Gastroesophageal sphincter (tissue), 4 donors: ENCODE data around the gene DGKI. TPM values are rescaled to one million over a fixed set of nuclear protein-coding genes. Genes with fewer than 3 reads are reported as not detected.

ENCODE experiments used
- ATAC-seq: fragments of 150-250 bp; one replicate; pipeline ENCODE4 v1.9.1; 2016; ENCODE audit warnings: mild to moderate bottlenecking, moderate library complexity
- H3K27ac ChIP-seq, 4 donors: fragments of 200-600 bp; sonication (generic) in 3 of 4; 1 replicate in 3 of 4; 2 replicates in 1 of 4; pipeline ENCODE4 v1.5.1; 2016 to 2019
- H3K27me3 ChIP-seq: fragments of 200-600 bp; sonication (generic); one replicate; pipeline ENCODE4 v1.5.1; 2019
- H3K36me3 ChIP-seq, 2 donors: fragments of 200-600 bp; sonication (generic); one replicate each; pipeline ENCODE4 v1.5.1; 2019; ENCODE audit warnings: control low read depth in 1 of 2
- H3K4me1 ChIP-seq, 3 donors: fragments of 200-600 bp; sonication (generic); 1 replicate in 2 of 3; 2 replicates in 1 of 3; pipeline ENCODE4 v1.5.1; 2016 to 2019; ENCODE audit warnings: control low read depth in 2 of 3
- H3K4me3 ChIP-seq, 2 donors: fragments of 200-600 bp; sonication (generic); one replicate each; pipeline ENCODE4 v1.5.1; 2019; ENCODE audit warnings: mild to moderate bottlenecking in 1 of 2, moderate library complexity in 1 of 2
- H3K9me3 ChIP-seq, 3 donors: fragments of 200-600 bp; sonication (generic); one replicate each; pipeline ENCODE4 v1.5.1; 2017 to 2019; ENCODE audit warnings: control low read depth in 2 of 3
- EP300 ChIP-seq: sonication (generic); formaldehyde crosslinking; IDR thresholded peaks from one replicate; pipeline ENCODE4 v1.6.1; 2017; ENCODE audit warnings: antibody characterized with exemption, mild to moderate bottlenecking
- POLR2A ChIP-seq, 2 donors: fragments of 450-650 bp; IDR thresholded peaks; one replicate each; pipeline ENCODE4 v1.6.1; 2017; ENCODE audit warnings: antibody characterized with exemption in 2 of 2, mild to moderate bottlenecking in 2 of 2, moderate library complexity in 1 of 2
- POLR2AphosphoS5 ChIP-seq: sonication (generic); formaldehyde crosslinking; IDR thresholded peaks from one replicate; pipeline ENCODE4 v1.6.1; 2017; ENCODE audit warnings: antibody characterized with exemption
- WGBS, 2 donors: methylation state at CpG; one replicate each; pipeline ENCODE4 v1.1.5; 2018; ENCODE audit warnings: low coverage in 1 of 2; 5-methylcytosine and 5-hydroxymethylcytosine counted together
- total RNA-seq, 4 donors: library from RNA; depleted of rRNA; stranded (reverse); fragments of >200 nt; gene quantifications; one replicate each; pipeline ENCODE4 v1.1.0, GENCODE V29; 2016
- TF ChIP-seq, protein P1 (sequence below), 4 experiments: fragments of 200-600 bp in 2 of 4; fragments of 450-650 bp in 2 of 4; sonication (generic) in 1 of 4; IDR thresholded peaks; one replicate each; pipeline ENCODE4 v1.5.1; 2017 to 2019; ENCODE audit warnings: antibody characterized with exemption in 4 of 4, mild to moderate bottlenecking in 2 of 4, moderate library complexity in 2 of 4

Gene DGKI
- total RNA-seq, 4 donors from 2014 or later, result 0.27 to 4.8 (median 3.2) TPM

- Histone ChIP-seq H3K4me3 (no peak overlapping the region), H3K4me1 (peaks cover 0 to 14% (median 0%) of the 10 kb centered on the region in 3 donors), H3K27me3 (no peaks in the 10 kb centered on the region), H3K9me3 (no peaks in the 10 kb centered on the region), H3K36me3 (no peaks in the 10 kb centered on the region), H3K27ac (no peak overlapping the region)
- 84 to 90% methylated on average over 8 to 13 of the region's 15 CpGs for WGBS, 2 donors
- no peak for TF ChIP-seq POLR2A (IDR thresholded peaks at IDR 0.05)
- TF ChIP-seq POLR2AphosphoS5, result no peak
- TF ChIP-seq EP300, result no peak
- TF ChIP-seq, protein P1, sequence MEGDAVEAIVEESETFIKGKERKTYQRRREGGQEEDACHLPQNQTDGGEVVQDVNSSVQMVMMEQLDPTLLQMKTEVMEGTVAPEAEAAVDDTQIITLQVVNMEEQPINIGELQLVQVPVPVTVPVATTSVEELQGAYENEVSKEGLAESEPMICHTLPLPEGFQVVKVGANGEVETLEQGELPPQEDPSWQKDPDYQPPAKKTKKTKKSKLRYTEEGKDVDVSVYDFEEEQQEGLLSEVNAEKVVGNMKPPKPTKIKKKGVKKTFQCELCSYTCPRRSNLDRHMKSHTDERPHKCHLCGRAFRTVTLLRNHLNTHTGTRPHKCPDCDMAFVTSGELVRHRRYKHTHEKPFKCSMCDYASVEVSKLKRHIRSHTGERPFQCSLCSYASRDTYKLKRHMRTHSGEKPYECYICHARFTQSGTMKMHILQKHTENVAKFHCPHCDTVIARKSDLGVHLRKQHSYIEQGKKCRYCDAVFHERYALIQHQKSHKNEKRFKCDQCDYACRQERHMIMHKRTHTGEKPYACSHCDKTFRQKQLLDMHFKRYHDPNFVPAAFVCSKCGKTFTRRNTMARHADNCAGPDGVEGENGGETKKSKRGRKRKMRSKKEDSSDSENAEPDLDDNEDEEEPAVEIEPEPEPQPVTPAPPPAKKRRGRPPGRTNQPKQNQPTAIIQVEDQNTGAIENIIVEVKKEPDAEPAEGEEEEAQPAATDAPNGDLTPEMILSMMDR (IDR thresholded peaks at IDR 0.05), result no peak
- no peak for ATAC-seq
Measured at GRCh38 chr7:137590756-137591305, 255.9 kb downstream of the DGKI start.

GRCh38 chr7:137590071-137590755, 256.6 kb downstream of the DGKI start:
- Histone ChIP-seq H3K27me3 (no peaks in the 10 kb centered on the region), H3K36me3 (no peaks in the 10 kb centered on the region), H3K27ac (no peak overlapping the region), H3K9me3 (no peaks in the 10 kb centered on the region), H3K4me1 (peaks cover 0 to 14% (median 0%) of the 10 kb centered on the region in 3 donors), H3K4me3 (no peak overlapping the region)
- ATAC-seq, result no peak
- 79 to 93% methylated on average over 4 to 7 of the region's 7 CpGs for WGBS, 2 donors
- TF ChIP-seq, protein P1 (IDR thresholded peaks at IDR 0.05), result no peak
- TF ChIP-seq POLR2A (IDR thresholded peaks at IDR 0.05), result no peak
- no peak for TF ChIP-seq POLR2AphosphoS5
- TF ChIP-seq EP300, result no peak

DNA sequence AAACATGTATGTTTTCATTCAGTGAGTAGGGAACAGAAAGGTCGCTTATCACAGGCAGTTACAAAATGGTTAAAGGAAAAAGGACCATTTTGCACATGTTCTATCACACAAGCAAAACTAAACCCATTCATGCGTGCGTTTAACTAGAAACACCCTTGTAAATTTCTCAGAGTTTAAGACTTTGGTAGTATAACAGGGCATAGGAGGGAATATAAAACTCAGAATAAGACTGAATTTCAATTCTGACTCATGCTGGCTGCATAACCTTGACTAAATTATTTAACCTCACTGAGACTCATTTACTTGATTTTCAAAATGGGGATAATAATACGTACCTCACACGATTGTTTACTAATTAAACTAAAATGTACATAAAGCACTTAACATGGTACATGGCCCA, 259.4 kb downstream of the DGKI start:
- TF ChIP-seq POLR2AphosphoS5 (no peak), EP300 (no peak), POLR2A (IDR thresholded peaks at IDR 0.05) (no peak)
- TF ChIP-seq, protein P1 (IDR thresholded peaks at IDR 0.05), result no peak
- 75 to 91% methylated on average over 5 of the region's 5 CpGs for WGBS, 2 donors
- Histone ChIP-seq H3K4me3 (no peak overlapping the region), H3K36me3 (no peaks in the 10 kb centered on the region), H3K4me1 (peaks cover 0 to 12% (median 0%) of the 10 kb centered on the region in 3 donors), H3K27ac (no peak overlapping the region), H3K9me3 (no peaks in the 10 kb centered on the region), H3K27me3 (no peaks in the 10 kb centered on the region)
- no peak for ATAC-seq

GRCh38 chr7:137585591-137585990, 261.2 kb downstream of the DGKI start:
- TF ChIP-seq, protein P1 (IDR thresholded peaks at IDR 0.05), result no peak
- no peak for TF ChIP-seq EP300
- TF ChIP-seq POLR2AphosphoS5, result no peak
- TF ChIP-seq POLR2A (IDR thresholded peaks at IDR 0.05), result no peak
- WGBS, 2 donors, result 79 to 82% methylated on average over 3 of the region's 3 CpGs
- H3K27me3 ChIP-seq, result no peaks in the 10 kb centered on the region
- H3K4me1 ChIP-seq, result no peaks in the 10 kb centered on the region
- no peaks in the 10 kb centered on the region for H3K36me3 ChIP-seq
- H3K4me3 ChIP-seq, result no peak overlapping the region
- no peak overlapping the region for H3K27ac ChIP-seq
- no peak for ATAC-seq
- H3K9me3 ChIP-seq, result no peaks in the 10 kb centered on the region

DNA sequence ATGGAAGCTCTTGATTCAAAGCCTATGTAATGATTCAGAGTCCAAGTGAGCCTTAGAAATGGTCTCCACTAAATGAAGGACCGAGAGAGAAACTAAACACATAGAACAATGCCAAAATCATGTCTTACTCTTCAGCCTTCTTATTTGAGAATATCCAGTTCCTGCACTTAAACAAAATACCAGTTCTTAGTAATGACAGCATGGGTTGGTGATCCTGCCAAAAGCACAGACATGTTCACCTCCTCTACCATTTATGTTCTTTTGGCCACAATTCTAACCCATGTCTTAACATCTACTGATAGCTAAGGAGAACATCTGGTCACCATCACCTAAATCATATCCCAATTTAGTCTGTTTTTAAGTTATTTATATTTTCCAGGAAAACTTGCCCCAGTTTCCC, 263.6 kb downstream of the DGKI start:
- 30 to 41% methylated on average over 1 of the region's 1 CpG for WGBS, 2 donors

More for the DNA sequence above, 263.6 kb downstream of the DGKI start:
- H3K27ac ChIP-seq, result no peak overlapping the region
- H3K36me3 ChIP-seq, result no peaks in the 10 kb centered on the region
- H3K4me3 ChIP-seq, result no peak overlapping the region
- no peaks in the 10 kb centered on the region for H3K4me1 ChIP-seq
- ATAC-seq, result no peak
- no peaks in the 10 kb centered on the region for H3K27me3 ChIP-seq
- peak; percentile 85 for TF ChIP-seq POLR2AphosphoS5
- no peak for TF ChIP-seq EP300
- no peaks in the 10 kb centered on the region for H3K9me3 ChIP-seq
